Adrenal gland (tissue), 12 donors: Measurements from ENCODE around the gene ODAD4. TPM values are rescaled to one million over a fixed set of nuclear protein-coding genes. Genes with fewer than 3 reads are reported as not detected.
A peak's percentile ranks its signal among the peaks of the same experiment; 100 is the strongest.

Experiments
- DNase-seq, 7 donors: peaks; one replicate each; pipeline ENCODE4 v3.0.0-alpha.2; 2019 to 2020
- H3K27ac ChIP-seq, 5 donors: fragments of 200-600 bp; sonication (generic) in 4 of 5; 1 replicate in 3 of 5; 2 replicates in 2 of 5; pipeline versions ENCODE4 v1.5.1 to v1.8.0; 2016 to 2020; ENCODE audit warnings: mild to moderate bottlenecking in 1 of 5
- H3K27me3 ChIP-seq: fragments of 200-600 bp; 2 replicates; pipeline ENCODE4 v1.8.0; 2021
- H3K36me3 ChIP-seq, 2 donors: fragments of 200-600 bp; replicated peaks in 1 of 2; 1 replicate in 1 of 2; 2 replicates in 1 of 2; pipeline versions ENCODE4 v1.5.1 to v1.8.0; 2018 to 2022
- H3K4me1 ChIP-seq, 2 donors: fragments of 200-600 bp; replicated peaks in 1 of 2; 1 replicate in 1 of 2; 2 replicates in 1 of 2; pipeline versions ENCODE4 v1.5.1 to v1.8.0; 2018 to 2021
- H3K4me3 ChIP-seq, 4 donors: fragments of 200-600 bp; sonication (generic) in 3 of 4; one replicate each; pipeline ENCODE4 v1.5.1; 2016 to 2018
- H3K9me3 ChIP-seq, 3 donors: fragments of 200-600 bp; sonication (generic) in 1 of 3; replicated peaks in 1 of 3; 1 replicate in 2 of 3; 2 replicates in 1 of 3; pipeline versions ENCODE4 v1.5.1 to v1.8.0; 2016 to 2021
- POLR2A ChIP-seq, 2 donors: fragments of 450-650 bp; IDR thresholded peaks; one replicate each; pipeline ENCODE4 v1.6.1; 2017; ENCODE audit warnings: antibody characterized with exemption in 2 of 2, mild to moderate bottlenecking in 2 of 2, moderate library complexity in 1 of 2
- WGBS, 4 donors: extraction: QIAGEN DNeasy Blood & Tissue Kit in 2 of 4; methylation state at CpG; one replicate each; pipeline versions ENCODE4 v1.1.5 to v1.1.7; 2013 to 2017; 5-methylcytosine and 5-hydroxymethylcytosine counted together
- intact Hi-C, 2 donors: fragments of 100-400 bp; cut with DNase I; formaldehyde crosslinking; loops; one replicate each; pipeline versions ENCODE4 v1.14.1 to v1.15.0; 2022 to 2023
- polyA plus RNA-seq, 3 donors: library from polyadenylated mRNA; stranded (reverse); fragments of 200-250 nt in 2 of 3; fragments of 350-450 nt in 1 of 3; fragmentation: Illumina TruSeq in 1 of 3; extraction: RNeasy Lipid Tissue Mini Kit (QIAGEN cat#74804) in 1 of 3; gene quantifications; one replicate each; pipeline ENCODE4 v1.2.3, GENCODE V29; 2013 to 2014
- total RNA-seq, 9 donors: library from RNA; depleted of rRNA in 4 of 9; stranded (reverse); fragments of >200 nt in 4 of 9; fragments of 120-200 nt in 1 of 9; fragmentation: NEBNext Ultra II Directional in 1 of 9; extraction: Animal tissue kit (Norgen Biotek cat#: 25700) in 1 of 9; gene quantifications; one replicate each; pipeline versions ENCODE4 v1.1.0 to v1.2.4, GENCODE V29; 2013 to 2023
- TF ChIP-seq, protein P1 (sequence below), 6 experiments: fragments of 450-650 bp in 4 of 6; fragments of 200-600 bp in 2 of 6; sonication (generic) in 1 of 6; IDR thresholded peaks; 1 replicate in 5 of 6; 2 replicates in 1 of 6; pipeline versions ENCODE4 v1.5.1 to v1.8.0; 2016 to 2021; ENCODE audit warnings: antibody characterized with exemption in 6 of 6, mild to moderate bottlenecking in 2 of 6, moderate library complexity in 1 of 6
- donor health status: healthy with polysubstance abuse.
- donor health status: Bipolar disorder and iron deficiency.
- donor health status: DM: yes; HTN: yes; CAD: no.
- donor health status: DM: no; HTN: no; CAD: no.
- donor health status: DM: no; HTN: no; CAD: no.
- donor health status: DM: yes; HTN: yes; CAD: no.

The ODAD4 gene
- total and polyA plus RNA-seq, 12 donors: 0.39 to 3.5 (median 0.61) TPM; not detected in 1

DNA sequence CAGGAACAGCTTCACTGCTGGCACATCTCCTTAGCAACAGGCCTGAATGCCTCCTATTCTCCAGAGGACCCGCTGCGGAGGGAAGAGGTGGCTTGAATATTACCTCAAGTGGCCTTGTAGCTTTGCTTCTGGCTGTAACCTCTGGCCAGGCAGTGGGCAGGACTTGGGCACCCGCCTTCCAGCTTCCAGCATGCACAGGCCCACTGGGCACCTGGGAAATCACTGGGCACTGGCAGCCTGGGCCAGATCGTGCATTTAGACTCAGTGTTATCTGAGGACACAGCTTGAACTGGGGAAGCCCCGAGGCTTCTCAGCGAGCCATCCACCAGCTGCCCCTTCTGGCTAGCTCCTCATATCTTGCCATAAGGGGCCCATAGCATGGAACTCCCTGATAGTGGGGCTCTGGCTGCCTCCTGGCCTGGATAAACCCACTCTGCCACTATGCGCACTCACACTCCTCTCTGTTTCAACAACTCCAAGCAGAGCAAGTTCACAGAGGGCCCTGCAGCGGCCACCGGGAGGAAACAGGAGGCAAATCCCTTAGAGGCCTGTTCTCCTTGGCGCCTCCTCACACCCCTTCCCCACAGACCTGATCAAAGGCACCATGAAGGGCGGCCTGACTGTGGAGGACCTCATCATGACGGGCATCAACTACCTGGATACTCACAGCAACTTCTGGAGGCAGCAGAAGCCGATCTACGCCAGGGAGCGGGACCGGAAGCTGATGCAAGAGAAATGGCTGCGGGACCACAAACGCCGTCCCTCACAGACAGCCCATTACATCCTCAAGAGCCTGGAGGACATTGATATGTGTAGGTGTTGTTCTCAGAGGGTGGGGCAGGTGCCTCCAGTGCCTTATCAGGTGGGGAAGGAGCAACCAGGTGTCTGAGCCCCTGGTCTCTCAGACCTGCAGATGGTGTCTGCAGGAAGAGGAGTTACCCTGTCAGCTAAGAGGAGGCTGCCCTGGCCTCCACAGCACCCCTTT is 7.8 kb downstream of the ODAD4 start:
- WGBS, 4 donors: 89 to 93% (median 91%) methylated on average over 8 to 19 of the region's 19 CpGs
- Histone ChIP-seq H3K27ac (no peak overlapping the region), H3K4me1 (no peaks in the 10 kb centered on the region), H3K36me3 (no peaks in the 10 kb centered on the region), H3K27me3 (no peaks in the 10 kb centered on the region), H3K9me3 (no peaks in the 10 kb centered on the region), H3K4me3 (no peak overlapping the region)
- peak in 2 of 7 donors; percentile 29 to 84 for DNase-seq
- TF ChIP-seq POLR2A (IDR thresholded peaks at IDR 0.05): no peak
- TF ChIP-seq, protein P1, sequence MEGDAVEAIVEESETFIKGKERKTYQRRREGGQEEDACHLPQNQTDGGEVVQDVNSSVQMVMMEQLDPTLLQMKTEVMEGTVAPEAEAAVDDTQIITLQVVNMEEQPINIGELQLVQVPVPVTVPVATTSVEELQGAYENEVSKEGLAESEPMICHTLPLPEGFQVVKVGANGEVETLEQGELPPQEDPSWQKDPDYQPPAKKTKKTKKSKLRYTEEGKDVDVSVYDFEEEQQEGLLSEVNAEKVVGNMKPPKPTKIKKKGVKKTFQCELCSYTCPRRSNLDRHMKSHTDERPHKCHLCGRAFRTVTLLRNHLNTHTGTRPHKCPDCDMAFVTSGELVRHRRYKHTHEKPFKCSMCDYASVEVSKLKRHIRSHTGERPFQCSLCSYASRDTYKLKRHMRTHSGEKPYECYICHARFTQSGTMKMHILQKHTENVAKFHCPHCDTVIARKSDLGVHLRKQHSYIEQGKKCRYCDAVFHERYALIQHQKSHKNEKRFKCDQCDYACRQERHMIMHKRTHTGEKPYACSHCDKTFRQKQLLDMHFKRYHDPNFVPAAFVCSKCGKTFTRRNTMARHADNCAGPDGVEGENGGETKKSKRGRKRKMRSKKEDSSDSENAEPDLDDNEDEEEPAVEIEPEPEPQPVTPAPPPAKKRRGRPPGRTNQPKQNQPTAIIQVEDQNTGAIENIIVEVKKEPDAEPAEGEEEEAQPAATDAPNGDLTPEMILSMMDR (IDR thresholded peaks at IDR 0.05): no peak
- intact Hi-C loops: no loop called here

DNA sequence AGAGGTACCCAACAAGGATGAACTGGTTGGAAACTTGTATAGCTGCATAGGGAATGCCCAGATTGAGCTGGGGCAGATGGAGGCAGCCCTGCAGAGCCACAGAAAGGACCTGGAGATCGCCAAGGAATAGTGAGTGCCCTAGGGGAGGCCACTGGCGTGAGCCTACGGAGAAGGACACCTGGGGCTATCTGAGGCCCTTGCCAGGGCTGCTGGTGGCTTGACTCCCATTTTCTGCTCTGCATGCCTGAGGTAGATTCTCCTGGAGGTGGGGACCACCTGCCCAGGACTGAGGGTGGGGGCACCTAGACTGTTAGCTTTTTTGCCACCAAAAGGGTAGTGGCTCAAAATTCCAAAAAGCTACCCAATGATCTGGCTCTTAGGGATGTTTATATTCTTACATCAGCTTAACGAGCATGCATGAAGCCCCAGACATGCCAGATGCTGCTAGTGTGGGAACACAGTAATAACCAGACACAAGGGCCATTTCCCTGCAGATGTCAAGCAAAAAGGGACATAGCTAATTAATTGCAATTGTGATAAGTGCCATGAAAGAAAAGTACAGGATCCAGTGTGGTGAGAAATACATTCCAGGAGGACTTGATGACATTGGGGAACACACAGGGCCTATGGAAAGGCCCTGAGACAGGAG is 8.8 kb downstream of the ODAD4 start:
- TF ChIP-seq, protein P1 (IDR thresholded peaks at IDR 0.05): no peak
- no peak for TF ChIP-seq POLR2A (IDR thresholded peaks at IDR 0.05)
- Histone ChIP-seq H3K9me3 (no peaks in the 10 kb centered on the region), H3K27ac (no peak overlapping the region), H3K4me3 (no peak overlapping the region), H3K36me3 (no peaks in the 10 kb centered on the region), H3K4me1 (no peaks in the 10 kb centered on the region), H3K27me3 (no peaks in the 10 kb centered on the region)
- intact Hi-C loops: no loop called here
- DNase-seq: no peak
- WGBS, 4 donors: 81 to 92% (median 91%) methylated on average over 2 to 4 of the region's 4 CpGs

DNA sequence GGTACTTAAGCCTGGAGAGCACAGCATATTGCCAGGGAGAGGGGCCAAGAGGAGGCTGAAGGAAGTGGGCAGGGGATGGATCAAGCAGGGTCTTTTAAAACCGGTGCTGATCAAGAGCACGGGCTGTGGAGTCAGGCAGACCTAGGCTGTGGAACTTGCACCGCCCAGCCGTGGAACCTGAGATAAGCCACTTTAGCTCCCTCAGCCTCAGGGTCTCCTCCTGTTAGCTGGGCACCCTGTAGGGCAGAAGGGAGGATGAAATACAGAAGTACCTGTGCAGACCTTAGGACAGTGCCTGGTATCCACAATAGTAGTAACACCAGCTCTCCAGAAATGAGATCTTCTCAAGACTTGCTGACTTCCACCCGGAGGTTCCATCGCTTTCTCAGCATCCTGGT is 9.3 kb downstream of the ODAD4 start:
- TF ChIP-seq POLR2A (IDR thresholded peaks at IDR 0.05): no peak
- TF ChIP-seq, protein P1 (IDR thresholded peaks at IDR 0.05): no peak
- Histone ChIP-seq H3K9me3 (no peaks in the 10 kb centered on the region), H3K4me3 (no peak overlapping the region), H3K36me3 (no peaks in the 10 kb centered on the region), H3K4me1 (no peaks in the 10 kb centered on the region), H3K27me3 (no peaks in the 10 kb centered on the region), H3K27ac (no peak overlapping the region)
- WGBS, 4 donors: 89 to 94% (median 93%) methylated on average over 4 to 6 of the region's 6 CpGs
- no peak for DNase-seq
- intact Hi-C loops: no loop called here

DNA sequence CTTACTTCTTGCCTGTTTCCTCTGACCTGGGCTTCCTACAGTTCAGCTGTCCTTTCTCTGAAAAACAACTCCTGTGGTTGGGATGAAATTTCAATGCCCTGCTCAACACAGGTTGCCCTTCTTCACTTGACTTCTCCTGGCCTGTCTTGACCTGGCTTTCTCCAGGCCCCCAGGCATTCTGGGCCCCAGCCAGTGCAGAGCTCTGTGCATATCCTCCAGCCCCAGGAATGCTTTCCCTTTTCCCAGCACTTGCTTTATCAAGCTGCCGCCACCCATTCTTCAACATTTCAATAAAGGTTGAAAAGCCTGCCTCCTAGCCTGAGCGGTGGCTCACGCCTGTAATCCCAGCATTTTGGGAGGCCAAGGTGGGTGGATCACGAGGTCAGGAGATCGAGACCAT is 10.8 kb downstream of the ODAD4 start:
- TF ChIP-seq POLR2A (IDR thresholded peaks at IDR 0.05): no peak
- TF ChIP-seq, protein P1 (IDR thresholded peaks at IDR 0.05): no peak
- intact Hi-C loops: no loop called here
- 80 to 92% (median 91%) methylated on average over 5 of the region's 5 CpGs for WGBS, 4 donors
- Histone ChIP-seq H3K4me3 (no peak overlapping the region), H3K36me3 (no peaks in the 10 kb centered on the region), H3K27ac (no peak overlapping the region), H3K27me3 (no peaks in the 10 kb centered on the region), H3K4me1 (no peaks in the 10 kb centered on the region), H3K9me3 (no peaks in the 10 kb centered on the region)
- no peak for DNase-seq
